GM21619 (cell line): ENCODE results near the gene PRKAG2.
"Not testable (repeated sequence)": the region's sequence is repeated elsewhere in the genome, so short reads cannot be mapped to it uniquely, and the experiment has no call there.

ENCODE experiments used
- ATAC-seq: cut with Tn5 transposase; IDR thresholded peaks from one replicate; pipeline ENCODE4 v1.9.1; 2021; ENCODE audit not compliant: unreplicated experiment

Gene PRKAG2

GRCh38 chr7:151852486-151853396, 24.2 kb downstream of the PRKAG2 start:
- no peak for ATAC-seq

GRCh38 chr7:151851782-151852181, 25.1 kb downstream of the PRKAG2 start:
- peak; percentile 25 for ATAC-seq

- ATAC-seq = peak; percentile 64
Measured at GRCh38 chr7:151851145-151851751, 25.7 kb downstream of the PRKAG2 start.

GRCh38 chr7:151850491-151851124, 26.3 kb downstream of the PRKAG2 start:
- ATAC-seq = no peak

GRCh38 chr7:151849879-151850260, 27.0 kb downstream of the PRKAG2 start:
- no peak for ATAC-seq

GRCh38 chr7:151849008-151849878, 27.7 kb downstream of the PRKAG2 start:
- no peak for ATAC-seq

GRCh38 chr7:151847681-151848081, 29.2 kb downstream of the PRKAG2 start:
- ATAC-seq = no peak

GRCh38 chr7:151847136-151847535, 29.8 kb downstream of the PRKAG2 start:
- no peak for ATAC-seq

GRCh38 chr7:151845412-151846205, 31.3 kb downstream of the PRKAG2 start:
- ATAC-seq = no peak

- no peak for ATAC-seq
Measured at GRCh38 chr7:151844825-151845200, 32.1 kb downstream of the PRKAG2 start.

- no peak for ATAC-seq
Measured at GRCh38 chr7:151844071-151844824, 32.7 kb downstream of the PRKAG2 start.

GRCh38 chr7:151843181-151843580, 33.7 kb downstream of the PRKAG2 start:
- ATAC-seq = no peak

GRCh38 chr7:151841395-151842051, 35.4 kb downstream of the PRKAG2 start:
- not testable (repeated sequence) for ATAC-seq

- no peak for ATAC-seq
Measured at GRCh38 chr7:151840088-151840910, 36.6 kb downstream of the PRKAG2 start.

- no peak for ATAC-seq
Measured at GRCh38 chr7:151839451-151839921, 37.4 kb downstream of the PRKAG2 start.

- ATAC-seq = peak; percentile 69
Measured at GRCh38 chr7:151838861-151839381, 38.0 kb downstream of the PRKAG2 start.

- ATAC-seq = no peak
Measured at GRCh38 chr7:151838072-151838471, 38.8 kb downstream of the PRKAG2 start.
